ENCODE data around the gene HS6ST3. TPM values are rescaled to one million over a fixed set of nuclear protein-coding genes. Genes with fewer than 3 reads are reported as not detected.

Gene HS6ST3
- total and polyA plus RNA-seq, 9 of the 15 experiments (the other 6 are each of a cell fraction or from before 2014, with no cell fraction given): not detected

GRCh38 chr13:96667294-96668018, 577.5 kb downstream of the HS6ST3 start (continued):
- TF ChIP-seq, protein P1, sequence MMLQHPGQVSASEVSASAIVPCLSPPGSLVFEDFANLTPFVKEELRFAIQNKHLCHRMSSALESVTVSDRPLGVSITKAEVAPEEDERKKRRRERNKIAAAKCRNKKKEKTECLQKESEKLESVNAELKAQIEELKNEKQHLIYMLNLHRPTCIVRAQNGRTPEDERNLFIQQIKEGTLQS (IDR thresholded peaks at IDR 0.05): no peak
- TF ChIP-seq, protein P1 (CRISPR knock-in tag; conservative IDR thresholded peaks at IDR 0.05): no peak

- no peak overlapping the region for H2AFZ ChIP-seq (ENCODE audit: low read depth, low read length)
- intact Hi-C loops (cut with micrococcal nuclease): no loop called here
- no peak overlapping the region for H3K4me3 ChIP-seq
- no peaks in the 10 kb centered on the region for H3K36me3 ChIP-seq (ENCODE audit: control insufficient read depth, insufficient read depth, low read length)
- ChIA-PET CTCF (ENCODE audit: low intra/inter-chr PET ratio) (no interaction called here), POLR2A (no interaction called here)
- ATAC-seq: no peak
- no peaks in the 10 kb centered on the region for H3K9me3 ChIP-seq (replicated peaks; ENCODE audit: control insufficient read depth, insufficient read depth, low read depth, low read length)
- no peaks in the 10 kb centered on the region for H3K9me1 ChIP-seq (ENCODE audit: control insufficient read depth, insufficient read depth, low read length)
- H3K79me2 ChIP-seq (ENCODE audit: control insufficient read depth, insufficient read depth, low read length): no peaks in the 10 kb centered on the region
- H3K9ac ChIP-seq (ENCODE audit: insufficient read depth in 1 of 2, low read depth in 2 of 2, low read length in 2 of 2): no peak overlapping the region
- BruUV-seq (replicated peaks): no TSS peak
- DNase-seq (ENCODE audit: extremely low read depth in 1 of 4, low spot score in 3 of 4): no peak
- no peak overlapping the region for H3K27ac ChIP-seq (ENCODE audit: extremely low read depth, low read depth, low read length)
- FAIRE-seq: no peak
- in situ Hi-C loops (cut with MboI): no loop called here
- H3K4me1 ChIP-seq (replicated peaks in 1 of 2; ENCODE audit: control insufficient read depth in 2 of 2, insufficient read depth in 2 of 2, low read length in 2 of 2): no peaks in the 10 kb centered on the region
- no peaks in the 10 kb centered on the region for H4K20me1 ChIP-seq (replicated peaks; ENCODE audit: control insufficient read depth, insufficient read depth, low read length)
- H3K4me2 ChIP-seq (ENCODE audit: insufficient read depth, low read length): no peak overlapping the region
- H3K27me3 ChIP-seq (ENCODE audit: control insufficient read depth in 2 of 2, insufficient read depth in 2 of 2, low read length in 2 of 2): no peaks in the 10 kb centered on the region
- TF ChIP-seq XRCC4 (IDR thresholded peaks at IDR 0.05; ENCODE audit: extremely low read depth, insufficient read depth, insufficient read length) (no peak), USF1 (CRISPR knock-in tag; IDR thresholded peaks at IDR 0.05) (no peak), ELF4 (CRISPR knock-in tag; IDR thresholded peaks at IDR 0.05) (no peak), ZNF274 (IDR thresholded peaks at IDR 0.05; ENCODE audit: borderline replicate concordance, low read depth, low read length) (no peak), KAT2B (IDR thresholded peaks at IDR 0.05; ENCODE audit: low read depth, low read length) (no peak), ID3 (CRISPR knock-in tag; IDR thresholded peaks at IDR 0.05) (no peak), ID3 (tag; IDR thresholded peaks at IDR 0.05) (no peak), ZNF507 (tag; conservative IDR thresholded peaks at IDR 0.05) (no peak), THRAP3 (IDR thresholded peaks at IDR 0.05; ENCODE audit: borderline replicate concordance) (no peak), RUNX1 (IDR thresholded peaks at IDR 0.05; ENCODE audit: low read depth) (no peak), HEY1 (CRISPR knock-in tag; IDR thresholded peaks at IDR 0.05; ENCODE audit: borderline replicate concordance) (no peak)
- TF ChIP-seq, protein P2, sequence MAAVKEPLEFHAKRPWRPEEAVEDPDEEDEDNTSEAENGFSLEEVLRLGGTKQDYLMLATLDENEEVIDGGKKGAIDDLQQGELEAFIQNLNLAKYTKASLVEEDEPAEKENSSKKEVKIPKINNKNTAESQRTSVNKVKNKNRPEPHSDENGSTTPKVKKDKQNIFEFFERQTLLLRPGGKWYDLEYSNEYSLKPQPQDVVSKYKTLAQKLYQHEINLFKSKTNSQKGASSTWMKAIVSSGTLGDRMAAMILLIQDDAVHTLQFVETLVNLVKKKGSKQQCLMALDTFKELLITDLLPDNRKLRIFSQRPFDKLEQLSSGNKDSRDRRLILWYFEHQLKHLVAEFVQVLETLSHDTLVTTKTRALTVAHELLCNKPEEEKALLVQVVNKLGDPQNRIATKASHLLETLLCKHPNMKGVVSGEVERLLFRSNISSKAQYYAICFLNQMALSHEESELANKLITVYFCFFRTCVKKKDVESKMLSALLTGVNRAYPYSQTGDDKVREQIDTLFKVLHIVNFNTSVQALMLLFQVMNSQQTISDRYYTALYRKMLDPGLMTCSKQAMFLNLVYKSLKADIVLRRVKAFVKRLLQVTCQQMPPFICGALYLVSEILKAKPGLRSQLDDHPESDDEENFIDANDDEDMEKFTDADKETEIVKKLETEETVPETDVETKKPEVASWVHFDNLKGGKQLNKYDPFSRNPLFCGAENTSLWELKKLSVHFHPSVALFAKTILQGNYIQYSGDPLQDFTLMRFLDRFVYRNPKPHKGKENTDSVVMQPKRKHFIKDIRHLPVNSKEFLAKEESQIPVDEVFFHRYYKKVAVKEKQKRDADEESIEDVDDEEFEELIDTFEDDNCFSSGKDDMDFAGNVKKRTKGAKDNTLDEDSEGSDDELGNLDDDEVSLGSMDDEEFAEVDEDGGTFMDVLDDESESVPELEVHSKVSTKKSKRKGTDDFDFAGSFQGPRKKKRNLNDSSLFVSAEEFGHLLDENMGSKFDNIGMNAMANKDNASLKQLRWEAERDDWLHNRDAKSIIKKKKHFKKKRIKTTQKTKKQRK (IDR thresholded peaks at IDR 0.05; ENCODE audit: borderline replicate concordance, low read depth, low read length): no peak
Measured at GRCh38 chr13:96671073-96671472, 581.2 kb downstream of the HS6ST3 start.
